Tibial artery (tissue), 4 donors: ENCODE results near the gene CEP162.
"Not testable (repeated sequence)": the region's sequence is repeated elsewhere in the genome, so short reads cannot be mapped to it uniquely, and the experiment has no call there.

ENCODE experiments used
- DNase-seq, 2 donors: peaks; one replicate each; pipeline ENCODE4 v3.0.0-alpha.2; 2019
- H3K27ac ChIP-seq, 2 donors: fragments of 200-600 bp; sonication (generic) in 1 of 2; 1 replicate in 1 of 2; 2 replicates in 1 of 2; pipeline ENCODE4 v1.5.1; 2018 to 2019; ENCODE audit warnings: mild to moderate bottlenecking in 1 of 2
- H3K27me3 ChIP-seq, 2 donors: fragments of 200-600 bp; sonication (generic) in 1 of 2; one replicate each; pipeline versions ENCODE4 v1.5.1 to v1.6.0; 2016 to 2019
- H3K36me3 ChIP-seq, 3 donors: fragments of 200-600 bp; sonication (generic) in 2 of 3; one replicate each; pipeline ENCODE4 v1.5.1; 2016 to 2019; ENCODE audit warnings: mild to moderate bottlenecking in 2 of 3
- H3K4me1 ChIP-seq, 4 donors: fragments of 200-600 bp; sonication (generic) in 2 of 4; 1 replicate in 3 of 4; 2 replicates in 1 of 4; pipeline ENCODE4 v1.5.1; 2016 to 2019
- H3K4me3 ChIP-seq, 2 donors: fragments of 200-600 bp; sonication (generic) in 1 of 2; 1 replicate in 1 of 2; 2 replicates in 1 of 2; pipeline ENCODE4 v1.5.1; 2018 to 2019; ENCODE audit warnings: mild to moderate bottlenecking in 2 of 2
- H3K9me3 ChIP-seq, 3 donors: fragments of 200-600 bp; sonication (generic) in 1 of 3; one replicate each; pipeline ENCODE4 v1.5.1; 2016 to 2019
- CTCF ChIP-seq, 2 experiments: fragments of 200-600 bp in 1 of 2; fragments of 450-650 bp in 1 of 2; IDR thresholded peaks; one replicate each; pipeline ENCODE4 v1.5.1; 2017 to 2019; ENCODE audit warnings: antibody characterized with exemption in 2 of 2, mild to moderate bottlenecking in 1 of 2, moderate library complexity in 1 of 2
- intact Hi-C: fragments of 100-400 bp; cut with DNase I; formaldehyde crosslinking; loops from one replicate; pipeline ENCODE4 v1.15.0; 2023; ENCODE audit warnings: low total_unique reads

The CEP162 gene

GRCh38 chr6:84089081-84089480, 138.4 kb downstream of the CEP162 start:
- Histone ChIP-seq H3K4me1 (peaks cover 0 to 39% (median 5%) of the 10 kb centered on the region in 4 donors), H3K27ac (no peak overlapping the region), H3K4me3 (no peak overlapping the region), H3K9me3 (peaks cover 0 to 4% (median 0%) of the 10 kb centered on the region in 3 donors), H3K27me3 (no peaks in the 10 kb centered on the region), H3K36me3 (no peaks in the 10 kb centered on the region)
- peak in 1 of 2 donors; percentile 21 for DNase-seq
- TF ChIP-seq CTCF (IDR thresholded peaks at IDR 0.05) = no peak
- intact Hi-C loops = no loop called here

GRCh38 chr6:84086545-84087429, 140.7 kb downstream of the CEP162 start:
- intact Hi-C loops = no loop called here
- H3K27ac ChIP-seq = no peak overlapping the region
- DNase-seq = no peak
- no peaks in the 10 kb centered on the region for H3K9me3 ChIP-seq
- H3K4me1 ChIP-seq = peaks cover 0 to 20% (median 2%) of the 10 kb centered on the region in 4 donors
- H3K36me3 ChIP-seq = no peaks in the 10 kb centered on the region
- no peaks in the 10 kb centered on the region for H3K27me3 ChIP-seq
- TF ChIP-seq CTCF (IDR thresholded peaks at IDR 0.05) = no peak
- no peak overlapping the region for H3K4me3 ChIP-seq

- intact Hi-C loops = no loop called here
- Histone ChIP-seq H3K9me3 (no peaks in the 10 kb centered on the region), H3K4me1 (peaks cover 0 to 20% (median 2%) of the 10 kb centered on the region in 4 donors), H3K36me3 (no peaks in the 10 kb centered on the region), H3K27ac (no peak overlapping the region), H3K27me3 (no peaks in the 10 kb centered on the region), H3K4me3 (no peak overlapping the region)
- no peak for TF ChIP-seq CTCF (IDR thresholded peaks at IDR 0.05)
- no peak for DNase-seq
These were observed 141.4 kb downstream of the CEP162 start for GRCh38 chr6:84086056-84086455.

GRCh38 chr6:84084705-84085104, 142.7 kb downstream of the CEP162 start:
- H3K27ac ChIP-seq, H3K4me3 ChIP-seq, H3K27me3 ChIP-seq, H3K9me3 ChIP-seq, intact Hi-C loops, H3K4me1 ChIP-seq, H3K36me3 ChIP-seq, DNase-seq: not testable (repeated sequence)

- Histone ChIP-seq H3K27ac (no peak overlapping the region), H3K4me3 (no peak overlapping the region), H3K27me3 (no peaks in the 10 kb centered on the region), H3K36me3 (no peaks in the 10 kb centered on the region), H3K9me3 (no peaks in the 10 kb centered on the region), H3K4me1 (peaks cover 0 to 7% (median 0%) of the 10 kb centered on the region in 4 donors)
- intact Hi-C loops = no loop called here
- TF ChIP-seq CTCF (IDR thresholded peaks at IDR 0.05) = no peak
- DNase-seq = no peak
These were observed 144.7 kb downstream of the CEP162 start for GRCh38 chr6:84082689-84083265.

GRCh38 chr6:84081222-84081621, 146.2 kb downstream of the CEP162 start:
- Histone ChIP-seq H3K9me3 (no peaks in the 10 kb centered on the region), H3K36me3 (no peaks in the 10 kb centered on the region), H3K27me3 (no peaks in the 10 kb centered on the region), H3K4me1 (peaks cover 0 to 7% (median 0%) of the 10 kb centered on the region in 4 donors), H3K27ac (no peak overlapping the region), H3K4me3 (no peak overlapping the region)
- no peak for DNase-seq
- intact Hi-C loops = no loop called here
- TF ChIP-seq CTCF (IDR thresholded peaks at IDR 0.05) = no peak
